NCI-H446 treated with DMSO at 0.1 percent for 48 hours (cell line): ENCODE data around the gene TMEM43.

Source experiments
- DNase-seq: peaks from one replicate; lab custom pipeline; 2025; lab: John Stamatoyannopoulos, UW

The TMEM43 gene

DNA sequence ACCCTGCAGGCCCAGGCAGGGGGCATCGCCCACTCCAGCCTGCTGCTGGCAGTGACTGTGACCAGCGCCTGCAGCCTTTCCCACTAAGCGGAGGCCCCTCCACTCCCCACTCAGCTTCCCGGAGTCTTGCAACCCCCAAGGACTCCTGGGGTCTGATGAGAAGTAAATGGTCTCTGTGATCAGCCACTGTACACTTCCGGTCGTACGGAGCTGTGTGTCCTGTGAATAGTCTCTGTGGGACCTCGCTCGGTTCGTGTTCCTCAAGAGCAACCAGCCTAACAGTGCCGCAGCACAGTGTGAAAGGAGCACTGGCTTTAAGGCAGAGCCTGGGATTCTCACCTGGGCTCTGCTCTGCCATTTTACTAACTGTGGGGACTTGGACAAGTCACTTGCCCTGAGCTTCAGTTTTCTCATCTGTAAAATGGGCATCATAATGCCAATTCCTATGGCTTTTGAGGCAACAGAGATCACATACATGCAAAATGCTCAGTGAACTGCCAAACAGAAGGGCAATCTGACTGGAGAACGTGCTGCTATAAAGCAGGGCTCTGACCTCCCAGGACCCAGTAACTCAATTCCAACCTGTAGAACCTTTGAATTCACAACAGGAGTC is 26.7 kb downstream of the TMEM43 start:
- DNase-seq, result no peak

DNA sequence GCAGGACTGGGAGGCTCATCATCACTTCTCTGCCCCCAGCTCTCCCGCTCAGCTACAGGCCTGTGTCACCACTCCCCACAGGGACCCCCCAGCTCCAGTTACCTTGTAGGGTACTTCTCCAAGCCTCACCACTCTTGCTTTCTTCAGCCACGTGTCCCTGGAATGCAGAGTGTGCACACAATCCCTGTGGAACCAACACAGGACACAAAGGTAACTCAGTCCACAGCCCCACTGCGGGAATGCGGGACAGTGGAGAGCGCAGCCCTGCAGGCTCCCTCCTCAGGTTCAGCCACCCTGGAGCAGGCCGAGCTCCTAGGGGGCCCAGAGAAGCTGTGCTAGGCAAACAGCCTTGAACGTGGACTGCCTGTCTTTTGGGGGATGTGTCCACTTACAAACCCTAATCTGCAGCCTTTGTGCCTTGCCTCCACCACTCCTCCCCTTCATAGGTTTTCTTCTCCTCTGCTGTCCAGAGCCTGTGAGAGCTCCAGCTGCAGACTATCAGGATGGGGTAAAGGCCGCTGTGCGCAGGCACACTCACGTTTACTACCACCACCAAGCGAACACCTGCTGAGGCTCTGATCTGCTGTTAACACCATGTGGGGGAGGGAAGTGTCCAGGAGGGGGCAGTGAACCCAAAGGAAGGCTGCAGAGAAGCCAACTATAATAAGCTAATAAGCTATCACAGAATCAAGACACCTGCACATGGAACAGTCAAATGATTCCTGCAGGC is 27.5 kb downstream of the TMEM43 start:
- DNase-seq, result no peak

DNA sequence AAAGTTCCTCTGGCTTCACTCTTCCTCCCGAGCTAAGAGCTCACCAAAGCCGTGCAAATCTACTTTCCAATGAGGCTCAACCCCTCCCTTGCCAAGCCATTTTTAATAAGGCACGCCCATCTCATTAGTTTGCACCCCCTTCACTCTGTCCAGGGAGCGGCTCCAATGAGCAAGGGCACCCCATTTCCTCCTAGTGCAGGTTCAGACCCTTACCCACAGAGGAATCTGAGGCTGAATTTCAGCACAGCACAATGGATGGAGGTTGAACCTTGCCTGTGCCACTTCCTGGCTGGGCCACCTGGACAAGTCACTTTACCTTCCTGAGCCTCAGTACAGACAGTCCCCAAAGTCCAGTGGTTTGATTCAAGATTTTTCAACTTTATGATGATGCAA is 28.1 kb downstream of the TMEM43 start:
- no peak for DNase-seq

DNA sequence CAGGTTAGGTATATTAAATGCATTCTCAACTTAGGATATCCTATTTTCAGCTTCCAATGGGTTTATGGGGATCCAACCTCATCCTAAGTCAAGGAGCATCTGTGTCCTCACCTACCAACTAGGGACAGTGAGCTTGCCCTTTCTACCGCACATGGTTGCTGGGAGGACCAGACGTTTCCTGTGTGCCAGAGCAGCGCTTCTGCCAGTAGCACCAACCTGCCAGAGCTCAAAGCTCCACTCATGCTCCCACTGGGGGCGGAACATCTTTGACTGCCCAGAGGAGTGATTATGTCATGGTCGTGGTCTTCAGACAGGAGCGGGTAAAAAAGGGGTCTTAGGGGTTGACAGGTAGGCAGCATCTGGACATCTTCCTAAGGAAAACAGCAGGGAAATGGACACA is 28.8 kb downstream of the TMEM43 start:
- no peak for DNase-seq

DNA sequence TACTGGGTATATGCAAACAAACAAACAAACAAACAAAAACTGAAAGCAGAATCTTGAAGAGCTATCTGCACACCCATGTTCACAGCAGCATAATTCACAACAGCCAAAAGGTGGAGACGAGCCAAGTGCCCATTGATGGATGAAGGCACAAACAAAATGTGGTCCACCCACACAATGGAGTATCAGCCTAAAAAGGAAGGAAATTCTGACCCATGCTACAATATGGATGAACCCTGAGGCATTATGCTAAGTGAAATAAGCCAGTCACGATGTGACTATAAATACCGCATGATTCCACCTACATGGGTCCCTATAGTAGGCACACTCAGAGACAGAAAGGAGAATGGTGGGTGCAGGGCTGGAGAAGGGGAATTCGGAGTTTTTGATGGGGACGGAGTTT is 29.4 kb downstream of the TMEM43 start:
- no peak for DNase-seq

DNA sequence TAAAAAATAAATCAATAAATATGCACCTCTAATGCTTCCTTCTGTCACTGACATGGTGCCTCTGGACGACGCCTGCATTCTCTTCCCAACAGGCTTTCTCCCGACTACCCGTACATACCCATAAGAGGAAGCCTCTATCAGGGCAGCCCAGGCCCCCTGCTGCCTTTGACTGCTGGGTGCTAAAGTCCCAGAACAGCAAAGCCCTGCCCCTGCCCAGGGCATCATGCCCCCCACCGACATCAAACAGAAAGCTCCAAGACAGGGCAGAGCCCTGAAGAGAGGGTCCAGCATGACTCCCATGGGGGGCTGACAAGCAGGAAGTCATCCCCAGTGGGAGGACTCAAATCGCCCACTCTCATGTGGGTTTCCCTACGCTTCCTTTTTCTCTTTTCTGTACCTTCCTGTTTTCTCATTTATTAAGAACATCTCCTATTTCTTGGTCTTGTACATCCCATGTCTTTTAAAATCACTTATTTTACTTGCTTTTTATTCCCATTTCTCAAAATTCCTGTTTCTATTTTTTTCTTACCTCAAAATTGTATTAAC is 30.1 kb downstream of the TMEM43 start:
- no peak for DNase-seq

DNA sequence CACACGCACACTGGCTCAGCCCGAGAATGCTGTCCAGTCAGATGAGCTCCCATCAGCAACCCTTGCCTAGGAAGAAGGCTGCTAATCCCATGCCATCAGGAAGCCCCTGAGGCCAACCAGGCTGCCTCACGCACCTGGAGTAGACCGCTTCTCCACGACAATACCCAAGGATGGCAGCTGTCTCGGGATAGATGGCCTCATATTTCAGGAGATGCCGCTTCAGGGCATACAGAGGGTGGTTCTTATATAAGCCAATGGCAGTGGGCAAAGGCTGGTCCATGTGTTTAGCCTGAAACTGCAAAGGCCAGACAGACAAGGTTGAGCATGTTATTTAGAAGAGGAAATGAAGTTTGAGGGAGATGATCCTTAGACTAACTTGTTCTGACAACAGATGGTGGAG is 31.3 kb downstream of the TMEM43 start:
- no peak for DNase-seq

DNA sequence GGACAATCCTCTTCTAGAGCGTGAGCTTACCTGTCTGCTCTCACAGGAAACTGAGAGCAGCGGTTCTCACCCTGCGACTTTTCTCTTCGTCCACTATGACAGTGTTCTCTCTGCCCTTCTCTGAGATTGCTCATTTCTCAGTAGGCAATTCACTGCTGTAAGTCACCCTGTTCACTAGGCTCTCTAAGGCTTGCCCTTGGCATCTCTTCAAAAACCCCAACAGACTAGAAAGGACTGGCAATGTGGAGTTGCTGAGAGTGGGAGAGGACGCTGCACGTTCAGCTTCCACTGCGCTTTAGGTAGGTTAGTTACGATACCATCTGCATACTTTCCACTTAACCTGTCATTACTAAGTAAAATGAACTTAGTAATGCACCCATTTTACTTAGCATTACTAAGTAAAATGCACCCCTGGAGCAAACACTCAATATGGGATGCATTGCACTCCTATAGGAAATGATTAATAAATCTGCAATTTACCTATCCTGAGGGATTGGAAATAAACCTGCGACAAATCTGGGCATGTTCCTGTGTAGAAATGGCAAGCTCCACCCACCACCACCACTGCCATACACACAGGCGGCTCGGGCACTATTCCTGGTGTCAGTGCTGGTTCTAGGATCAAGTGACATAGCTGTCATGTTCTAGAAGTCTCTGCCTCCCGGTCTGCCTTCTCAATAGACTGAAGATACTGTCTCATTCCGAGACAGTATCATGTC is 32.1 kb downstream of the TMEM43 start:
- no peak for DNase-seq

DNA sequence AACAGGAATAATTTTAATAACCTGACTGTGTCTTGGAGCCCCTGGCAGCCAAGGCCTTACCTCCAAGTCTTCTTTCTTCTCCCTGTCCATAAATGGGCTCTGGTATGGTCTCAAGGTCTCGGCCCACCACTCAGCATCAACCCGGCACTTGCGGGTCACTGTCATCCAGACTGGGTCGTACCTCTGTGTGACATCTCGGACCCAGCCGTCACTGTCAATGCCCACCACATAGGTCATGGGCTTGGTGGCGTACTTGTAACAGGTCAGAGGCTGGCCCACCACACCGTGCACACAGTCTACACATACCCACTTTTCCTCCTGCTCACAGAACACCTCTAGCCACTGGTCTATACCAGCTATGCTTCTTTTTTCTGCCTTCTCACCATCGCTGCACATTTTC is 33.1 kb downstream of the TMEM43 start:
- DNase-seq, result no peak

DNA sequence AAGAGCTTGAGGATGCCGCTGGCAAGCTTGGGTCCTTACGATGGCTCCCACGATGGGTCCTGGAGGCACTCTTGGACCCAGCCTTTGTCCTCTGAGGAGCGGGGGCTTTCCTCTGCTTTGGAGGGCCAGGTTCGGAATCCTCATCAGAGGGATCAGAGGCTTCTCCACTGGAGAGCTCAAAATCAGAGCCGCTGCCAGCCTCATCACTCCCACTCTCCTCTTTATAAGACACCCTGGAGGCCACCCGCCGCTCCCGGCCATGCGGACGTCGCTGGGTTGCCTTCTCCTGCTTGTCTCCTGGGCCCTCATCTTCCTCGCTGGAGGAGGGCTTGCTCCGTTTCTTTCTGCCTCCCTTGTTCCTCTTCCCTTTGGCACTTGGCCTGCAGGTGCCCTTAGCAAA is 33.5 kb downstream of the TMEM43 start:
- DNase-seq, result no peak

DNA sequence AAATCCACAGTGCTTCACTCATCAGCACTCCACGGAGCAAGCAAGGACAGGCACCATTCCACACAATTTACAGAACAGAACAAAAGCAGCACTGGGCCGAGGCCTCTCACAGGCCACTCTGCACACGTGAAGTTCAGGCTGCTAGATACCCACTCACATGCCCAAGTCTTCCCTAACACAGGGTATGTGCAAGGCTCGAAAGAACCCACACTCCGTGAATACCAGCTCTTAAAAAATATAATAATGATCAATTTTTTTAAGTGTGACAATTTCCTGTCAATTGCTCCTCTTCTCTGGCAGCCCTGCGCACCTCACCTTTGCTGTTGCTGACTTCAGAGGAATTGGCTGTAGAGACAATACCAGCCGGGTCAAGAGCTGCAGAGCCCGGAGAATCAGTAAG is 34.6 kb downstream of the TMEM43 start:
- DNase-seq, result no peak

DNA sequence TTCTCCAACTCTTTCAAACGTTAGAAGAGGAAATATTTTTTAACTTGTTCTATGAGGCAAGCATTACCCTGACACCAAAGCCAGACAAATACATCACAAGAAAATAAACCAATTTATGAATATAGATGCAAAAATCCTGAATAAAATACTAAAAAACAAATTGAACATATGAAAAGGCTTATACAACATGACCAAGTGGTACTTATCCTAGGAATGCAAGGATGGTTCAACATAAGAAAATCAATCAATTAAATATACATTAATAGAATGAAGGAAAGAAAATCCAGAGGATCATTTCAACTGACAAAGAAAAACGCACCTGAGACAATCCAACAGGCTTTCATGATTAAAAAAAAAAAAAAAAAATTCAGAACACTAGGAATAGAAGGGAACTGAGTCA is 36.4 kb downstream of the TMEM43 start:
- no peak for DNase-seq

DNA sequence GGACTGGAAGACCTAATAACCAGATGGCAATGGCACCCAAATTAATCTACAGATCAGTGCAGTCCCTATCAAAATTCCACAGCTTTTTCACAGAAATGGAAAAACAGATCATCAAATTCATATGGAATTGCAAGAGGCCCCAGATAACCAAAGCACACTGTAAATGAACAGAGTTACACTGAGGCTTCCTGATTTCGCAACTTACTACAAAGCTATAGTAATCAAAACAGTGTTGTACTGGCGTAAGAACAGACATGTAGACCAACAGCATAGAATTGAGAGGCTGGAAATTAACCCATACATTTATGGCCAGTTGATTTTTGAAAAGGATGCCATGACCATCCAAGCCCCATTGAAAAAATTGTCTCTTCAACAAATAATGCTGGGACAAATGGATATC is 37.3 kb downstream of the TMEM43 start:
- DNase-seq, result no peak

DNA sequence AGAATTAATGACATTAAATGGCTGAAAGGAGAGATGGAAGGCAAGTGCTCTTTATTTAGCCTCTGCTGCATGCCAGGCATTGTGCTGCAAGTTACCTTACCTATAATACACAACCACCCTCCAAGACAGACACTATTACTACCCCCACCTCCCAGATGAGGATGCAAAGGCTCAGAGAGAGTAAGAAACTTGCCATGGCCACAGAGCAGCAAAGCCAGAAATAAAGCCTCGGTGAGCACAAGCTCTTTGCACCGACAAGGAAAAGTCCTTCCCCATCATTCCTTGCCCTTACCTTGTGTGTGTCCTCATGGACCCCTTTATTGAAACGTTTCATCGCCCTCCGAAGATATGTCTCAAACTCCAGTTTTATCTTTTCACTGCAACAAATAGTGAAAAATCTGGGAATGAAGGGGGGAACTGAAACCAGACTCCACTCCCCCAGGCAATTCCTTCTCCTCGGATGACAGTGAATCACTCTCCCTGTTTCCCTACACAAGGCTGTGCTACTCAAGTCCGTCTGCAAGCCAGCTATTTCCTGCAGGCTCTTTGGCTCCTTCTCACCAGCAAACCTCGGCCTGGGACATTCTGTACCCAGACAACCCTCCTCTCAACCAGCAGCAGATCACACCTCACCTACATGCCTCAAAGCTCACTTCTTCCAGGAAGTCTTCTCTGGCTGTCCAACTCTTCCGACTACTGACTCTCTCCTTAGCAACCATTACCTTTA is 42.2 kb downstream of the TMEM43 start:
- DNase-seq, result no peak

DNA sequence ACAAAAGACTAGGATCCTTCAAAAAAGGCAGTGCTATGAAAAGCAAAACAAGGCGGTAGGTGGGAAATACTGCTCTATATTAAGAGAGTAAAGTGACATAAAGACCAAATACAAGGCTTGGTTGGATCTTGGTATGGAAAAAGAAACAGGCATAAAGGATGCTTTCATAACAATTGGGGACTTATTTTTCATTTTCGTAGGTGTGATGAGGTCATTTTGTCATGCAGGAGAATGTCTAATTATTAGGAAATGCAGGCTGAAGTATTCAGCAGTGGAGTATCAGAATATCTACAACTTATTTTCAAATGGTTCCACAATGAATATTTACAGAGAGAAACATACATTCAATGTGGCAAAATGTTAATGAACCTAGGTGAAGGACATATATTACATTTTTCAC is 44.6 kb downstream of the TMEM43 start:
- DNase-seq, result no peak

DNA sequence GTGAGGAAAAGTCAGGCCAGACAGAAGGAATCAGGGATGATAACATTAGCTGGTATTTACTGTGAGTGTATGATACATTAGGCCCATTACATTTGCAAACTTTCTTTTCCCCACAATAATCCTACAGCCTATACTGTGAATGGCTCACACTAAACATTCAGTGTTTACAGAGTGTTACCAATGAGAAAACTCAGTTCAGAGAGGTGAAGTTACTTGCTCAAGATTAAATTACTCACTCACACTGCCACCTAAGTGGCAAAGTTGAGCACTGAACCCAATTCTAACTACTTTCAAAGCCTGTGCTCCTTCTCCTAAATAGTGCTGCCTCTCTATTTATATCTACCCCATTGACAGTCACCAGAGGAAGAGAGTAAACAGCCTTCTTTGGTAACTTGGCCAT is 45.0 kb downstream of the TMEM43 start:
- no peak for DNase-seq

DNA sequence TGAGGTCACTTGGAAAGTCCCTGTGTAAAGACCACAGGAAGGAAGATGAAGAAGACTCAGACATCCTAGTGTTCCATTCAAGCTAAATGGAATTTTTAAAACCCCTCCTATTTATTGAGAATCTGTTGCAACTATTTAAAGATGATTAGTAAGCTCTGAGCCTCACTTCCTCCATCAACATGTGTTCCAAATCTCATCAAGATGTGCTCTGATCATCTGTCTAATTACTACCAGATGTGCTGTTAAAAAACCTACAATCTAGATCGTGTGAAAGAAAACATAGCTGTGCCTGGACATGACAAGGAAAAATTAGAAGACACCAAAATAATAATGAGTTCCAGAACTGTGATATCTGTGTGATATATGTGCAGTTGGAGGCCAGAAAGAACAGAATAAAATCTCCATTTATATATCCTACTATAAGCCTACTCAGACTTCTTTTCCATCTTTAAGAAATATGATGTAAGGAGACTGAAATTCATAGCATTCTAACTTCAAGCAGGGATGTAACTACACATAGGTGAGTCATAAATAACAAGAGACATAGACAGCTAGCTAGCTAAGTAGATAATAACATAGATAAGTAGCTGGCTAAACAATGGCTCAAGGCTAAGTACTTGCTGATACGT is 45.8 kb downstream of the TMEM43 start:
- no peak for DNase-seq

DNA sequence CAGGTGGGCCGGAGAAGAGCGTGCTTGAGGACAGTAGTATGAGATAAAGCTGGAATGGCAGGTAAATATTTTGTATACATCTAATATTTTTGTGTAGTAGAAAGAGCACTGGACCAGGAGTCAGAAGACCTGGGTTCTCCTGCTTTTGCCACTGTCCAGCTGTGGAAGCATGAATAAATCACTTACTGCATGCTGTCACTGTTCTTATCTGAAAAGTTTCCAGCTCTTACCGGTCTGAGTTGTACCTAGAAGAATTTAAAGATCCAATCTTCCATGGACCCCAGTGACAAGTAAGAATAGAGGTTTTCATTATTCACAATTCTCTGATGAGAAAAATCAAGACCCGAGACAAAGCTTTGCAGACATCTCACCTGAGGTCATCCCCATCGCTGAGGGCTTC is 47.6 kb downstream of the TMEM43 start:
- DNase-seq, result no peak

DNA sequence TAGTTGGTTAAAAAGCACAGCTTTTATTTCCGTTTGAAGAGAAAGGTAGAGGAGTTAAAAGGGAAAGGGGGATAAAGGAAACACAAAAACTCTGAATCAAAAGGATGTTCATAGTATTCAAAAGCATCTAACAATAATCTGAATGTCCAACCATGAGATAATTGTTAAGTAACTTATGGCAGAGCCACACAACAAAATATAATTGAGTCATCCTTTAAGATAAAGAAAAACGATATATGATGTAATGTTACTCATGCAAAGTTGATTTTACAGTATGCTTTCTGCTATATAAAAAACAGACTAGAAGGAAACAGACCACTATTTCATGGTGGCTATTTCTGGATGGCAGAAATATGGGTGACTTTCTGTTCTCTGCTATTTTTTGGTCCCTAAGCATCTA is 49.6 kb downstream of the TMEM43 start:
- DNase-seq, result no peak

DNA sequence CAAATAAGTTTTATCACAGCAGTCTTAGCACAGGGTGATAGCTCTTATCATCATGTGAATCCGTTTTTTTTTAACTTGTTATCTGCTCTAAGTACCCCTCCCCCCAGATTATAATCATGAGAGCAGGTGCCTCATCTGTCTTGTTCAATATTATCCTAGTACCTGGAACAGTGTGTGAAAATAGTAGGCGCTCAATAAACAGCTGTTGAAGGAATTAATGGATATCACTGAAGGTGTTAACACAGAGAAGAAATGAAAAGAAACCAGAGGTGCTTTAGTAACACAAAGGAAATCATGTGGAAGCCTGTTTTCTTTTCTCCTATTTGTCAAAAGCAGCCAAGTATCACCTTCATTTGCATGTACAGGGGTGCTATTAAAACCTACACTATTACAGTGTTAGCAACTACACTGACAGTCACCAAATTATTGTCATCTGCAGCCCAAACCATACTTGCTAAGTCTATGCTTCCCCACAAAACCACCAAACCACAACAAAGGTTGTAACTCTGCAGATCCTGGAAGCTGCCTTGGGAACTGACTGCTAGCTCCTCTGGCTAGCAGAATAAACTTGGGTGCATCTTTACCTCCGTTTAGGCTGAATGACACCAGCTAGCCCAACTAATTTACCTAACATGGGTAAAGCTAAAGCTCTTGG is 50.7 kb downstream of the TMEM43 start:
- no peak for DNase-seq

DNA sequence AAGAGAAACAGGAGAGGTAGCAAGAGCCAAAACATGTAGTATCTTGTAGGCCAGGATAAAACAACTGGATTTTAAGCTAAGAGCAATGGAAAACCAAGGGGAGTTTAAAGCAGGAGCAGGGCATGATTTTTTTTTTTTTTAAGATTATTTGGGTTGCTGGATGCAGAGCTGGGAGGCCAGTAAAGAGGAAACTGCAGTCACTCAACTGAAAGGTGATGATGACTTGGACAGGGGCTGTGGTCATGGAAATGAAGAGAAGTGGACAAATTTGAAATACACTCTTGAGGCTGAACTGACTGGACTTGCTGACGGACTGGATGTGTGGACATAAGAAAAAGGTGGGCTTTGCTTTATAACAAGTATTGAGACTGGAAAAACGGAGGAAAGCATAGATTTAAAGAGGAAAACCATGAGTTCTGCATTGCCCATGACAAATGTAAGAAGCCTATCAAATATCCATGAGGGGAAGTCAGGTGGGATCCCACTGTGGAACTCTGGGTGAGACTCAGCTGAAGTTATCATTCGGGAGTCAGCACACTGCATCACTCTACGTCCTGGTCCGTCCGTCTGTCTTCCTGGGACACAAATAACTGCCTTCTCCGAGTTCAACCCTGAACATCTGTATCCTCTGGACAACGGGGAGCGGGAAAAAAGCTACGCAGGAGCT is 52.9 kb downstream of the TMEM43 start:
- DNase-seq, result no peak
